Loucy (cell line): ENCODE measurements around the gene MACROD2.

Experiments
- H2AFZ ChIP-seq: fragments of 200-600 bp; sonication (generic); 2 replicates; pipeline ENCODE4 v1.6.0; 2016; ENCODE audit warnings: antibody characterized with exemption, mild to moderate bottlenecking, low read length, moderate library complexity
- H3F3A ChIP-seq: fragments of 200-600 bp; 2 replicates; pipeline ENCODE4 v1.6.0; 2016; ENCODE audit warnings: antibody characterized with exemption, low read depth, mild to moderate bottlenecking
- H3K27me3 ChIP-seq: fragments of 200-600 bp; sonication (generic); 2 replicates; pipeline ENCODE4 v1.6.1; 2014; ENCODE audit warnings: low read length, mild to moderate bottlenecking; ENCODE audit not compliant: insufficient read depth, poor library complexity, severe bottlenecking
- H3K36me3 ChIP-seq: fragments of 200-600 bp; sonication (generic); 2 replicates; pipeline ENCODE4 v1.6.1; 2016; ENCODE audit warnings: low read length; ENCODE audit not compliant: insufficient read depth
- H3K4me1 ChIP-seq: fragments of 200-600 bp; sonication (generic); 2 replicates; pipeline ENCODE4 v1.5.1; 2014; ENCODE audit warnings: low read length, mild to moderate bottlenecking; ENCODE audit not compliant: insufficient read depth, poor library complexity, severe bottlenecking
- H3K4me2 ChIP-seq: fragments of 200-600 bp; sonication (generic); 2 replicates; pipeline ENCODE4 v1.6.0; 2014; ENCODE audit warnings: antibody characterized with exemption, low read length, low read depth, mild to moderate bottlenecking; ENCODE audit not compliant: poor library complexity, severe bottlenecking
- H3K4me3 ChIP-seq: fragments of 200-600 bp; sonication (generic); 2 replicates; pipeline ENCODE4 v1.5.1; 2014; ENCODE audit warnings: low read length, mild to moderate bottlenecking, mixed read lengths; ENCODE audit not compliant: poor library complexity, severe bottlenecking
- H3K79me2 ChIP-seq: fragments of 200-600 bp; sonication (generic); 2 replicates; pipeline ENCODE4 v1.6.1; 2014; ENCODE audit warnings: low read length; ENCODE audit not compliant: insufficient read depth
- H3K9ac ChIP-seq: fragments of 200-600 bp; sonication (generic); 2 replicates; pipeline ENCODE4 v1.6.0; 2014; ENCODE audit warnings: mild to moderate bottlenecking, low read depth, low read length, moderate library complexity; ENCODE audit not compliant: poor library complexity, severe bottlenecking
- H3K9me2 ChIP-seq: fragments of 200-600 bp; sonication (generic); replicated peaks from 2 replicates; pipeline ENCODE4 v1.6.1; 2016; ENCODE audit warnings: low read depth, low read length, mixed read lengths
- H3K9me3 ChIP-seq: fragments of 200-600 bp; sonication (generic); 2 replicates; pipeline ENCODE4 v1.6.1; 2014; ENCODE audit warnings: mild to moderate bottlenecking, antibody characterized with exemption, low read length, low read depth; ENCODE audit not compliant: insufficient read depth
- H4K20me1 ChIP-seq: fragments of 200-600 bp; sonication (generic); 2 replicates; pipeline ENCODE4 v1.6.0; 2014; ENCODE audit warnings: antibody characterized with exemption, low read length, mild to moderate bottlenecking; ENCODE audit not compliant: insufficient read depth, poor library complexity, severe bottlenecking
- EZH2phosphoT487 ChIP-seq: fragments of 200-600 bp; IDR thresholded peaks from 2 replicates; pipeline ENCODE4 v1.6.1; 2018; ENCODE audit warnings: antibody characterized with exemption, mild to moderate bottlenecking, moderate library complexity, borderline replicate concordance
- TF ChIP-seq, protein P1 (sequence below): fragments of 200-600 bp; sonication (generic); conservative IDR thresholded peaks from 2 replicates; pipeline ENCODE4 v1.5.1; 2014; ENCODE audit warnings: mild to moderate bottlenecking, antibody characterized with exemption, low read length

Gene MACROD2

DNA sequence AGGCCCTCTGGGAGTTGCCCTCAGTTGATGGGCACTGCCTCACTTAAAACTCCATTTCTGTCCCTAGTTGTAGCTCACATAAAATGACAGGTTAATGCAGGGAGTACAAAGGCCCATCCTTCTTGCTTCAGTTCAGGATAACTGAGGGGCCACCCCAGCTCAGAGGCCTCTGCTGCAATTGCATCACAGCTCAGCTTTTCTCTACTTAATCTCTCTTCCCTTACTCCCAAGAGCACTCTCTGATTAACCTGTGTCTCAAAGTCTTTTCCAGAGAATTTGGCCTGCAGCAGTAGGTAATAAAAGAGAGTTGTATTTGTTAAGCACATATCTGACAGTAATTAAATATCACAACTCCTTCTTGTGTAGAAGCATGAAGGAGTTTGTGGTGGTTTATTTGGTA is 383.0 kb downstream of the MACROD2 start:
- H2AFZ ChIP-seq, result no peak overlapping the region
- H3K27me3 ChIP-seq, result no peaks in the 10 kb centered on the region
- no peak overlapping the region for H3K4me2 ChIP-seq
- H3K79me2 ChIP-seq, result no peaks in the 10 kb centered on the region
- H3K4me1 ChIP-seq, result no peaks in the 10 kb centered on the region
- 0 out of 2 replicates have a peak, but pooled peaks cover 4% of the 10 kb centered on the region for H3K9me2 ChIP-seq
- no peaks in the 10 kb centered on the region for H3K36me3 ChIP-seq
- no peak for TF ChIP-seq EZH2phosphoT487
- TF ChIP-seq, protein P1, sequence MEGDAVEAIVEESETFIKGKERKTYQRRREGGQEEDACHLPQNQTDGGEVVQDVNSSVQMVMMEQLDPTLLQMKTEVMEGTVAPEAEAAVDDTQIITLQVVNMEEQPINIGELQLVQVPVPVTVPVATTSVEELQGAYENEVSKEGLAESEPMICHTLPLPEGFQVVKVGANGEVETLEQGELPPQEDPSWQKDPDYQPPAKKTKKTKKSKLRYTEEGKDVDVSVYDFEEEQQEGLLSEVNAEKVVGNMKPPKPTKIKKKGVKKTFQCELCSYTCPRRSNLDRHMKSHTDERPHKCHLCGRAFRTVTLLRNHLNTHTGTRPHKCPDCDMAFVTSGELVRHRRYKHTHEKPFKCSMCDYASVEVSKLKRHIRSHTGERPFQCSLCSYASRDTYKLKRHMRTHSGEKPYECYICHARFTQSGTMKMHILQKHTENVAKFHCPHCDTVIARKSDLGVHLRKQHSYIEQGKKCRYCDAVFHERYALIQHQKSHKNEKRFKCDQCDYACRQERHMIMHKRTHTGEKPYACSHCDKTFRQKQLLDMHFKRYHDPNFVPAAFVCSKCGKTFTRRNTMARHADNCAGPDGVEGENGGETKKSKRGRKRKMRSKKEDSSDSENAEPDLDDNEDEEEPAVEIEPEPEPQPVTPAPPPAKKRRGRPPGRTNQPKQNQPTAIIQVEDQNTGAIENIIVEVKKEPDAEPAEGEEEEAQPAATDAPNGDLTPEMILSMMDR, result no peak
- no peak overlapping the region for H3K9ac ChIP-seq
- no peaks in the 10 kb centered on the region for H3K9me3 ChIP-seq
- H4K20me1 ChIP-seq, result no peaks in the 10 kb centered on the region
- no peak overlapping the region for H3K4me3 ChIP-seq
- H3F3A ChIP-seq, result no peaks in the 10 kb centered on the region

DNA sequence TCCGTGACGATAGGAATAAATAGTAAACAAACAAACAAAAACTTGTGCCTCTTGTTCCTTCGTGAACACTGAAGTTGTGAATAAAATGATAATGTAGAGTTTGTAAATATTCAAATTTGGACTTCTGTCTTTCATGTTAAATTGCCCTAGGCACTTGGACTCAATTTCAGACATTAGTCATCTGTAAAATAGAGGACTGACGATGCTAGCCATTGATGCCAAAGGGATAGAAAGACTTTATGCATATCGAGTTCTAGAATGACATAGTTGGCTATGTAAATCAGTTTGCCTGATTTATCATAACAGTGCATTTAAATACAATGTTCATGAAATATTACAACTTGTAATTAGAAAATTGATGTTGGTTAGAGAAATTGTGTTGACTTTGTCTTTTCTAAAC is 388.0 kb downstream of the MACROD2 start:
- Histone ChIP-seq H3K4me1 (no peaks in the 10 kb centered on the region), H3K4me2 (no peak overlapping the region), H3K27me3 (no peaks in the 10 kb centered on the region), H4K20me1 (no peaks in the 10 kb centered on the region), H3K9ac (no peak overlapping the region), H3F3A (no peaks in the 10 kb centered on the region), H3K4me3 (no peak overlapping the region), H3K79me2 (no peaks in the 10 kb centered on the region), H3K9me3 (no peaks in the 10 kb centered on the region), H3K9me2 (no peaks in the 10 kb centered on the region), H2AFZ (no peak overlapping the region), H3K36me3 (no peaks in the 10 kb centered on the region)
- TF ChIP-seq, protein P1, result no peak
- no peak for TF ChIP-seq EZH2phosphoT487

DNA sequence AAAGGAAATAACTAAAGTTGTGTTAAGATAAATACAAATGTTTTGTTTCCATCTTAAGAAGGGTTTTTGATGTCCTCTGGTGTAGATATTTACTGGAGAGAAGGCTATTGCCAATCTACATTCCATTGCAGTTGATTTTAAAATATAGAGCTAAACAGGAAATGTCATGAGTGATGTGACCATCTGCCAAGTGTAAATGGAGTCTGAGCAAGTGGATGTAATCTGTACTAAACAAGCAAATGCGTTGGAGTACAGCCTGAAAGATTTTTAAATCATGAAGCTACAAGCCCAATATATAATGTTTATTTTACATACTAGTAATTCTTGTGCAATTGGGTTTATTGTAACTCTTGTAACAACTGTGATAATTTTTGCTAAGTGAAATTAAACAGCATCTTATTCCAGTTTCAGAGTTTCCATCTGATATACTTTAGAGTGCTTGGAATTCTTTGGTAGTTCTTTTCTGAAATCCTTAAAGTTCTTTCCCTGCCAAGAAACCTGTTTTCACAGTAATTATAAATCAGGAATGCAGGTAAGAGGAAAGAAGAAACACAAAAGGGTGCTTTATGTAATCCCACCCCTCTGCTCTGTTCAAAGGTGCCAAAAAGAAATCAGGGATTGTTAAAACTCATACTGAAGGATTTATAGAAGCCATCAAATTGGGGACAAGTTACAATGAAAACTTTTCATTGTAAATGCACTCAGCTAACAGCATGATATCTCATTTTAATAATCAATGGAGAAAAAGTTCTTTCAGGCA is 389.3 kb downstream of the MACROD2 start:
- H3K79me2 ChIP-seq, result no peaks in the 10 kb centered on the region

More for the DNA sequence above, 389.3 kb downstream of the MACROD2 start:
- H3K4me3 ChIP-seq, result no peak overlapping the region
- H2AFZ ChIP-seq, result no peak overlapping the region
- no peaks in the 10 kb centered on the region for H4K20me1 ChIP-seq
- H3K9ac ChIP-seq, result no peak overlapping the region
- no peaks in the 10 kb centered on the region for H3F3A ChIP-seq
- no peak overlapping the region for H3K4me2 ChIP-seq
- no peaks in the 10 kb centered on the region for H3K36me3 ChIP-seq
- H3K9me3 ChIP-seq, result no peaks in the 10 kb centered on the region
- no peaks in the 10 kb centered on the region for H3K27me3 ChIP-seq
- no peaks in the 10 kb centered on the region for H3K4me1 ChIP-seq
- TF ChIP-seq, protein P1, result no peak
- H3K9me2 ChIP-seq, result no peaks in the 10 kb centered on the region
